T-helper 17 cell (primary cell): ENCODE data around the gene PRSS12. TPM values are rescaled to one million over a fixed set of nuclear protein-coding genes. Genes with fewer than 3 reads are reported as not detected.

ENCODE experiments used
- ATAC-seq: fragments of 150-1000 bp; cut with Tn5 transposase; 2 replicates; pipeline ENCODE4 v1.10.0; 2021; ENCODE audit warnings: mild to moderate bottlenecking, moderate library complexity
- DNase-seq, 3 donors: peaks; one replicate each; pipeline versions ENCODE4 v3.0.0 to v3.0.0-alpha.2; 2020 to 2021
- H3K9me3 ChIP-seq: one replicate; pipeline ENCODE4 v1.7.0; 2013; ENCODE audit warnings: low read length, mild to moderate bottlenecking; ENCODE audit not compliant: control insufficient read depth, poor library complexity, severe bottlenecking
- H3K27ac Mint-ChIP-seq: one replicate; pipeline ENCODE4 v1.8.0; 2022; ENCODE audit warnings: mild to moderate bottlenecking, moderate library complexity, mixed read lengths
- H3K27me3 Mint-ChIP-seq: one replicate; pipeline ENCODE4 v1.8.0; 2022; ENCODE audit warnings: mixed read lengths
- H3K36me3 Mint-ChIP-seq: one replicate; pipeline ENCODE4 v1.8.0; 2022; ENCODE audit warnings: low read depth, mixed read lengths
- H3K4me1 Mint-ChIP-seq: one replicate; pipeline ENCODE4 v1.8.0; 2022; ENCODE audit warnings: mild to moderate bottlenecking, mixed read lengths
- H3K4me3 Mint-ChIP-seq: one replicate; pipeline ENCODE4 v1.8.0; 2022; ENCODE audit warnings: mild to moderate bottlenecking, moderate library complexity, mixed read lengths
- total RNA-seq, 4 donors: library from RNA in 2 of 4; stranded (reverse) in 2 of 4; gene quantifications; one replicate each; pipeline ENCODE4 v1.2.3 and lab custom pipeline; 2022 to 2026

Gene PRSS12
- total RNA-seq, 2 donors from 2014 or later, result not detected

- Mint-ChIP-seq H3K4me3 (no peak overlapping the region), H3K4me1 (no peaks in the 10 kb centered on the region), H3K27ac (no peak overlapping the region), H3K27me3 (peaks cover under 1% of the 10 kb centered on the region), H3K36me3 (no peaks in the 10 kb centered on the region)
- H3K9me3 ChIP-seq, result no peaks in the 10 kb centered on the region
- ATAC-seq (no peak), DNase-seq (no peak)
Measured at GRCh38 chr4:118296729-118297128, 56.1 kb downstream of the PRSS12 start.

- Mint-ChIP-seq H3K36me3 (peaks cover 7% of the 10 kb centered on the region), H3K4me3 (no peak overlapping the region), H3K27me3 (peaks cover 4% of the 10 kb centered on the region), H3K27ac (peak overlapping the region; percentile 29), H3K4me1 (peaks cover 6% of the 10 kb centered on the region)
- H3K9me3 ChIP-seq, result no peaks in the 10 kb centered on the region
- ATAC-seq (no peak), DNase-seq (no peak)
Measured at GRCh38 chr4:118290951-118291350, 61.9 kb downstream of the PRSS12 start.

- Mint-ChIP-seq H3K4me1 (peaks cover 6% of the 10 kb centered on the region), H3K36me3 (peaks cover 7% of the 10 kb centered on the region), H3K27ac (no peak overlapping the region), H3K27me3 (peaks cover 4% of the 10 kb centered on the region), H3K4me3 (no peak overlapping the region)
- DNase-seq (no peak), ATAC-seq (no peak)
- no peaks in the 10 kb centered on the region for H3K9me3 ChIP-seq
Measured at GRCh38 chr4:118289794-118290193, 63.0 kb downstream of the PRSS12 start.

GRCh38 chr4:118287711-118288451, 64.9 kb downstream of the PRSS12 start:
- Mint-ChIP-seq H3K27ac (no peak overlapping the region), H3K4me3 (no peak overlapping the region), H3K27me3 (peaks cover 4% of the 10 kb centered on the region), H3K36me3 (peaks cover 16% of the 10 kb centered on the region), H3K4me1 (peaks cover 16% of the 10 kb centered on the region)
- no peaks in the 10 kb centered on the region for H3K9me3 ChIP-seq
- ATAC-seq (no peak), DNase-seq (no peak)

- Mint-ChIP-seq H3K27ac (no peak overlapping the region), H3K4me1 (peaks cover 22% of the 10 kb centered on the region), H3K4me3 (no peak overlapping the region), H3K36me3 (peaks cover 18% of the 10 kb centered on the region), H3K27me3 (peaks cover 3% of the 10 kb centered on the region)
- DNase-seq (no peak), ATAC-seq (no peak)
- H3K9me3 ChIP-seq, result no peaks in the 10 kb centered on the region
Measured at GRCh38 chr4:118286685-118287084, 66.1 kb downstream of the PRSS12 start.

- H3K36me3 Mint-ChIP-seq, result peaks cover 15% of the 10 kb centered on the region
- no peak for ATAC-seq
- no peak for DNase-seq
- H3K4me1 Mint-ChIP-seq, result peaks cover 21% of the 10 kb centered on the region
- H3K27ac Mint-ChIP-seq, result no peak overlapping the region
- no peaks in the 10 kb centered on the region for H3K27me3 Mint-ChIP-seq
- H3K9me3 ChIP-seq, result no peaks in the 10 kb centered on the region
- H3K4me3 Mint-ChIP-seq, result no peak overlapping the region
Measured at GRCh38 chr4:118285931-118286330, 66.9 kb downstream of the PRSS12 start.

GRCh38 chr4:118284169-118284568, 68.6 kb downstream of the PRSS12 start:
- H3K27ac Mint-ChIP-seq, result no peak overlapping the region
- peaks cover 32% of the 10 kb centered on the region for H3K4me1 Mint-ChIP-seq
- H3K9me3 ChIP-seq, result no peaks in the 10 kb centered on the region
- H3K27me3 Mint-ChIP-seq, result no peaks in the 10 kb centered on the region
- DNase-seq (no peak), ATAC-seq (no peak)
- no peak overlapping the region for H3K4me3 Mint-ChIP-seq
- peaks cover 14% of the 10 kb centered on the region for H3K36me3 Mint-ChIP-seq

GRCh38 chr4:118282692-118283091, 70.1 kb downstream of the PRSS12 start:
- ATAC-seq (no peak), DNase-seq (no peak)
- H3K4me3 Mint-ChIP-seq, result peak overlapping the region; percentile 9
- no peaks in the 10 kb centered on the region for H3K27me3 Mint-ChIP-seq
- H3K27ac Mint-ChIP-seq, result peak overlapping the region; percentile 68
- peaks cover 18% of the 10 kb centered on the region for H3K36me3 Mint-ChIP-seq
- H3K4me1 Mint-ChIP-seq, result peaks cover 42% of the 10 kb centered on the region
- no peaks in the 10 kb centered on the region for H3K9me3 ChIP-seq

GRCh38 chr4:118281611-118282442, 71.0 kb downstream of the PRSS12 start:
- no peaks in the 10 kb centered on the region for H3K9me3 ChIP-seq
- H3K27me3 Mint-ChIP-seq, result no peaks in the 10 kb centered on the region
- H3K4me1 Mint-ChIP-seq, result peaks cover 42% of the 10 kb centered on the region
- ATAC-seq (no peak), DNase-seq (no peak)
- peak overlapping the region; percentile 39 for H3K4me3 Mint-ChIP-seq
- peak overlapping the region; percentile 45 for H3K27ac Mint-ChIP-seq
- peaks cover 18% of the 10 kb centered on the region for H3K36me3 Mint-ChIP-seq

GRCh38 chr4:118280501-118281218, 72.1 kb downstream of the PRSS12 start:
- peak overlapping the region; percentile 62 for H3K27ac Mint-ChIP-seq
- H3K4me1 Mint-ChIP-seq, result peaks cover 39% of the 10 kb centered on the region
- no peak for DNase-seq
- H3K9me3 ChIP-seq, result no peaks in the 10 kb centered on the region
- H3K4me3 Mint-ChIP-seq, result peak overlapping the region; percentile 63
- no peaks in the 10 kb centered on the region for H3K27me3 Mint-ChIP-seq
- peaks cover 15% of the 10 kb centered on the region for H3K36me3 Mint-ChIP-seq
- no peak for ATAC-seq

- Mint-ChIP-seq H3K36me3 (peaks cover 16% of the 10 kb centered on the region), H3K4me1 (peaks cover 41% of the 10 kb centered on the region), H3K27ac (peak overlapping the region; percentile 100), H3K27me3 (no peaks in the 10 kb centered on the region), H3K4me3 (peak overlapping the region; percentile 96)
- ATAC-seq (no peak), DNase-seq (no peak)
- H3K9me3 ChIP-seq, result no peaks in the 10 kb centered on the region
Measured at GRCh38 chr4:118279920-118280432, 72.8 kb downstream of the PRSS12 start.

GRCh38 chr4:118279328-118279727, 73.5 kb downstream of the PRSS12 start:
- no peak for DNase-seq
- peaks cover 39% of the 10 kb centered on the region for H3K4me1 Mint-ChIP-seq

More at GRCh38 chr4:118279328-118279727, 73.5 kb downstream of the PRSS12 start:
- no peak for ATAC-seq
- no peaks in the 10 kb centered on the region for H3K9me3 ChIP-seq
- Mint-ChIP-seq H3K27ac (peak overlapping the region; percentile 100), H3K36me3 (peaks cover 14% of the 10 kb centered on the region), H3K27me3 (no peaks in the 10 kb centered on the region), H3K4me3 (peak overlapping the region; percentile 96)
